Neuronal stem cell (in vitro differentiated cells): ENCODE data around the gene CAMTA1.
A peak's percentile ranks its signal among the peaks of the same experiment; 100 is the strongest.

ENCODE experiments used
- DNase-seq: peaks from one replicate; pipeline ENCODE4 v3.0.0-alpha.2; 2013; ENCODE audit warnings: low spot score
- H2AFZ ChIP-seq: one replicate; pipeline ENCODE4 v1.6.1; 2013; ENCODE audit warnings: mild to moderate bottlenecking, low read length, inconsistent platforms
- H2AK5ac ChIP-seq: 2 replicates; pipeline ENCODE4 v1.6.1; 2013; ENCODE audit warnings: low read depth, mild to moderate bottlenecking, inconsistent platforms, low read length, moderate library complexity, mixed read lengths
- H2BK120ac ChIP-seq: 2 replicates; pipeline ENCODE4 v1.6.1; 2013; ENCODE audit warnings: low read depth, mild to moderate bottlenecking, inconsistent platforms, low read length, moderate library complexity, mixed read lengths
- H2BK12ac ChIP-seq: one replicate; pipeline ENCODE4 v1.6.1; 2013; ENCODE audit warnings: low read length, inconsistent platforms
- H2BK15ac ChIP-seq: 2 replicates; pipeline ENCODE4 v1.6.1; 2013; ENCODE audit warnings: mild to moderate bottlenecking, low read length, inconsistent platforms, mixed read lengths
- H2BK5ac ChIP-seq: one replicate; pipeline ENCODE4 v1.6.1; 2013; ENCODE audit warnings: inconsistent platforms, mild to moderate bottlenecking, low read length, moderate library complexity
- H3K14ac ChIP-seq: one replicate; pipeline ENCODE4 v1.6.1; 2013; ENCODE audit warnings: low read length, inconsistent platforms
- H3K18ac ChIP-seq: 2 replicates; pipeline ENCODE4 v1.6.1; 2013; ENCODE audit warnings: low read length, inconsistent platforms
- H3K23ac ChIP-seq: 2 replicates; pipeline ENCODE4 v1.6.1; 2013; ENCODE audit warnings: low read depth, mild to moderate bottlenecking, mixed read lengths, low read length, inconsistent platforms; ENCODE audit not compliant: poor library complexity
- H3K27ac ChIP-seq: replicated peaks from 3 replicates; pipeline ENCODE4 v1.5.1; 2013; ENCODE audit warnings: low read length, inconsistent platforms
- H3K27me3 ChIP-seq, 3 experiments: 2 replicates each; pipeline ENCODE4 v1.6.1; 2013; ENCODE audit warnings: low read length in 3 of 3, mild to moderate bottlenecking in 2 of 3, inconsistent platforms in 1 of 3, low read depth in 1 of 3, mixed read lengths in 1 of 3, moderate library complexity in 1 of 3; ENCODE audit not compliant: control insufficient read depth in 3 of 3, insufficient read depth in 3 of 3
- H3K36me3 ChIP-seq, 2 donors: replicated peaks in 1 of 2; 2 replicates each; pipeline ENCODE4 v1.6.1; 2013; ENCODE audit warnings: low read length in 2 of 2; ENCODE audit not compliant: control insufficient read depth in 2 of 2, insufficient read depth in 2 of 2
- H3K4ac ChIP-seq: 2 replicates; pipeline ENCODE4 v1.6.1; 2013; ENCODE audit warnings: inconsistent platforms, mild to moderate bottlenecking, low read length, moderate library complexity
- H3K4me1 ChIP-seq, 2 donors: 1 replicate in 1 of 2; 2 replicates in 1 of 2; pipeline ENCODE4 v1.6.1; 2013; ENCODE audit warnings: low read length in 2 of 2, low read depth in 1 of 2; ENCODE audit not compliant: control insufficient read depth in 2 of 2, insufficient read depth in 1 of 2
- H3K4me2 ChIP-seq: one replicate; pipeline ENCODE4 v1.6.1; 2013; ENCODE audit warnings: mild to moderate bottlenecking, low read length, inconsistent platforms; ENCODE audit not compliant: insufficient read depth, poor library complexity, severe bottlenecking
- H3K4me3 ChIP-seq, 2 donors: 2 replicates each; pipeline ENCODE4 v1.5.1; 2013; ENCODE audit warnings: low read length in 2 of 2, mild to moderate bottlenecking in 2 of 2, inconsistent platforms in 1 of 2, moderate library complexity in 1 of 2
- H3K79me1 ChIP-seq: one replicate; pipeline ENCODE4 v1.6.1; 2013; ENCODE audit warnings: low read depth, mild to moderate bottlenecking, inconsistent platforms, low read length, moderate library complexity
- H3K9ac ChIP-seq: one replicate; pipeline ENCODE4 v1.6.1; 2013; ENCODE audit warnings: mild to moderate bottlenecking, low read depth, low read length, inconsistent platforms; ENCODE audit not compliant: poor library complexity
- H3K9me3 ChIP-seq, 2 donors: replicated peaks in 1 of 2; 2 replicates each; pipeline versions ENCODE3 to v1.6.1; 2013; ENCODE audit warnings: low read length in 2 of 2, mild to moderate bottlenecking in 2 of 2, inconsistent platforms in 1 of 2, low read depth in 1 of 2, mixed read lengths in 1 of 2, moderate library complexity in 1 of 2; ENCODE audit not compliant: control insufficient read depth in 2 of 2, insufficient read depth in 1 of 2
- H4K8ac ChIP-seq: one replicate; pipeline ENCODE4 v1.6.1; 2013; ENCODE audit warnings: low read depth, mild to moderate bottlenecking, inconsistent platforms, low read length, moderate library complexity
- H4K91ac ChIP-seq: one replicate; pipeline ENCODE4 v1.6.1; 2013; ENCODE audit warnings: low read length, low read depth, mild to moderate bottlenecking, inconsistent platforms; ENCODE audit not compliant: poor library complexity
- WGBS, 2 donors: extraction: QIAGEN DNeasy Blood & Tissue Kit; methylation state at CpG; one replicate each; pipeline ENCODE4 v1.1.7; 2013; ENCODE audit warnings: missing lambda C conversion rate in 2 of 2, mixed read lengths in 1 of 2; ENCODE audit not compliant: insufficient read length in 2 of 2, insufficient replicate concordance in 1 of 2; ENCODE audit errors: extremely low coverage in 2 of 2; 5-methylcytosine and 5-hydroxymethylcytosine counted together

CAMTA1 gene

DNA sequence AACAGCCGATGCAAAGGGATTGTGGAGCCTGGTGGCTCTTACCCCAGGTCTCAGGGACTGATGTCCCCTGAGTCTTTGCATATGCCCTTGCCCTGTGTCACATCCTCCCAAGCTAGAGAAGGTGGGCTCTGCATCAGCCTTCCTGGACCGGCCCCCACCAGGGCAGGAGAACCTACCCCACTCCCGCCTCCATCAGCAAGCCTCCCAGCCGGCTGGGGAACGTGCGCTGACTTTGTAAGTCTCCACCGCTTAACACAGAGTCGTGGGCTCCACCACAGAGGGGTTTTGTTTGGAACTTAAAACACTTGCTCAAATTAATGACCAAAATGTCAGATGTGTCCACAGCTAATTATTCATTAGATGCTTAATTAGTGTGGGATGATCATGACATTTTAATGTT lies 730.6 kb downstream of the CAMTA1 start:
- no peak overlapping the region for H3K27ac ChIP-seq
- H3K4me3 ChIP-seq = no peak overlapping the region
- peak overlapping the region; percentile 15 for H3K18ac ChIP-seq
- no peak overlapping the region for H3K4ac ChIP-seq
- H3K9ac ChIP-seq = no peak overlapping the region
- H2BK12ac ChIP-seq = no peak overlapping the region
- no peak overlapping the region for H4K8ac ChIP-seq
- no peaks in the 10 kb centered on the region for H3K36me3 ChIP-seq
- no peak overlapping the region for H3K23ac ChIP-seq
- H3K27me3 ChIP-seq = peaks cover 0 to 4% (median 0%) of the 10 kb centered on the region in 3 experiments
- no peak overlapping the region for H2AK5ac ChIP-seq
- WGBS, 2 donors = no CpG with 5 or more reads among the region's 8 CpGs
- H2BK5ac ChIP-seq = no peak overlapping the region
- H2BK15ac ChIP-seq = no peak overlapping the region
- H3K14ac ChIP-seq = no peak overlapping the region
- no peak overlapping the region for H2BK120ac ChIP-seq
- DNase-seq = no peak
- H3K4me2 ChIP-seq = no peak overlapping the region
- no peaks in the 10 kb centered on the region for H3K79me1 ChIP-seq
- no peaks in the 10 kb centered on the region for H3K4me1 ChIP-seq
- H2AFZ ChIP-seq = no peak overlapping the region
- no peaks in the 10 kb centered on the region for H3K9me3 ChIP-seq
- H4K91ac ChIP-seq = no peak overlapping the region

DNA sequence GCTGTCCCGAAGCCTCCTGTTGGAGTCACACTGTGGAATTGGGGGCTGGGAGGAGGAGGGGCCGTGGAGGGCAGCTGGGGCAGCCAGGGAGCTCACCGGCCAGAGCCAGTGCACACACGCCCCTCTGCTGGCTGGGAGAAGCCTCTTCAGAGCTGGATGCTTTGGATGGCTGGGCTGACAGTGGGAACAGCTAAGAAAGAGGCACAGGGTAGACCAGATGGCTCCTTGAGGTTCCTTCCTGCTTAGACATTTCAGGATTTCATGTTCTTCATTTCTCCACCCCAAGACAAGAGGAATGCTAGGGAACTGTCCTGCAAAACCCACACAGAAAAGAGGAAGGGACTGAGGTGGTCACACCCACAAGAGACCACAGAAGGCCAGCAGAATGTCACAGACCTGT lies 731.1 kb downstream of the CAMTA1 start:
- Histone ChIP-seq H2AFZ (no peak overlapping the region), H3K14ac (no peak overlapping the region), H3K79me1 (no peaks in the 10 kb centered on the region), H3K4me2 (no peak overlapping the region), H3K9me3 (no peaks in the 10 kb centered on the region), H2BK5ac (no peak overlapping the region), H3K23ac (no peak overlapping the region), H3K4me3 (no peak overlapping the region), H3K4ac (no peak overlapping the region), H3K18ac (no peak overlapping the region), H2BK12ac (no peak overlapping the region), H4K8ac (no peak overlapping the region), H3K4me1 (no peaks in the 10 kb centered on the region), H3K27me3 (no peaks in the 10 kb centered on the region), H2AK5ac (no peak overlapping the region), H3K27ac (no peak overlapping the region), H3K9ac (no peak overlapping the region), H2BK15ac (no peak overlapping the region), H4K91ac (no peak overlapping the region), H2BK120ac (no peak overlapping the region), H3K36me3 (no peaks in the 10 kb centered on the region)
- no peak for DNase-seq
- no CpG with 5 or more reads among the region's 4 CpGs for WGBS, 2 donors

DNA sequence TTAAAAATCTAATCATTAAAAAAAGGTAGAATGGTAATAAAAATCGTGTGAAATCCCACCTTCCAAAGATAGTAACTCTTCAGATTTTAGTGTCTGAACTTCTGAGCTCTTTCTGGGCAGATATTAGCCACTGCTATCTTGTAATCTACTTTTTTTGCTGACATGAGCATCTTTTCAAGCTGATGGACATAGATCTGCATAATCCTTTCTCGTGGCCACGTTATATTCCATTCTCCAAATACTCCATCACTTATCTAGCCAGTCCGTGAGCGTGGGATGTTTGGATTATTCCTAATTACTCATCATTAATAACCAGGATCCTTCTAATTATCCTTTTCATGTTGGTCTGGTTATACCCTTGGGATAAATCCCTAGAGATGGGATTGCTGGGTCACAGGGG lies 731.7 kb downstream of the CAMTA1 start:
- no peak overlapping the region for H3K4ac ChIP-seq
- WGBS, 2 donors = no CpG with 5 or more reads among the region's 5 CpGs
- no peak overlapping the region for H2BK15ac ChIP-seq
- peaks cover 0 to 2% (median 0%) of the 10 kb centered on the region in 3 experiments for H3K27me3 ChIP-seq
- H3K14ac ChIP-seq = no peak overlapping the region
- H3K4me2 ChIP-seq = no peak overlapping the region
- DNase-seq = no peak
- no peaks in the 10 kb centered on the region for H3K36me3 ChIP-seq
- H3K79me1 ChIP-seq = no peaks in the 10 kb centered on the region
- no peak overlapping the region for H3K23ac ChIP-seq
- H3K18ac ChIP-seq = no peak overlapping the region
- H4K8ac ChIP-seq = no peak overlapping the region
- H2AK5ac ChIP-seq = no peak overlapping the region
- no peak overlapping the region for H2BK12ac ChIP-seq
- no peak overlapping the region for H4K91ac ChIP-seq
- H3K4me1 ChIP-seq = no peaks in the 10 kb centered on the region
- H2BK120ac ChIP-seq = no peak overlapping the region
- H3K9me3 ChIP-seq = no peaks in the 10 kb centered on the region
- no peak overlapping the region for H2BK5ac ChIP-seq
- H3K27ac ChIP-seq = no peak overlapping the region
- no peak overlapping the region for H3K4me3 ChIP-seq
- no peak overlapping the region for H2AFZ ChIP-seq
- H3K9ac ChIP-seq = no peak overlapping the region

DNA sequence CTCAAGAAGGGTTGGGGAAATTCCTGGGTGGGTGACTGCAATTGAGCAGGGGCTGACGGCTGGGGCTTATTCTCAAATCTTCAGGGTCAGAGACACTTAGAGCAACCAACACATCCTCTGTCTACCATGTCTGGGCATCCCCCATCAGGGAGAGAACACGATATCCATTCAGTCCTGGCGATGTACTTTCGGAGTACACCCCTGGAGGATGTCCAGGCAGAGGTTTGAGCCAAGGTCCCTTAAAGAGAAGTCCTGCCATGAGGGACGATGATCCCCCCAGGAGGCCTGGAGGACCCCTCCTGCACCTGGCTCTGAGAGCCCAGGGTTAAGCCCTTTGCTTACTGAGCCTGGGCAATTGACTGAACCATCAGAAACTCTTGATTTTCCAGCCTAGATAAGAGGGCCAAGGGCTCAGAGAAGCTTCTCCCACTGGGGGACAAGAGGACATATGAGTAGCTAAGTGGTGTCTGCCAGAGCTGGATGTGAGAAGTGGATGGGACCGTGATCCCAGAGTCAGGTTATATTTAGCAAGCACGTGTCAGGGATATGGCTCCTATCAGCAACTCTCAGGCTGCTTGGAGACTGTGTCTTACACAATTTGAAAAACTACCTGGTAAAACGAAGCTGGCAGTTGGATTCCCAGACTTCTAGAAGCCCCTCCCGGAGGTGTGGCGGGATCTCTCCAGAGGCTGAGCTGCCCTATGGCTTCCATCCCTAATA lies 732.5 kb downstream of the CAMTA1 start:
- WGBS, 2 donors = no CpG with 5 or more reads among the region's 10 CpGs
- H2AK5ac ChIP-seq = no peak overlapping the region
- H3K4me2 ChIP-seq = no peak overlapping the region

More for the DNA sequence above, 732.5 kb downstream of the CAMTA1 start:
- Histone ChIP-seq H3K14ac (no peak overlapping the region), H3K18ac (no peak overlapping the region), H3K9me3 (no peaks in the 10 kb centered on the region), H3K36me3 (no peaks in the 10 kb centered on the region), H2BK5ac (no peak overlapping the region), H3K27ac (no peak overlapping the region), H3K4ac (no peak overlapping the region), H4K91ac (no peak overlapping the region), H2BK120ac (no peak overlapping the region), H3K4me1 (no peaks in the 10 kb centered on the region), H3K23ac (no peak overlapping the region), H3K79me1 (no peaks in the 10 kb centered on the region), H3K9ac (no peak overlapping the region), H3K27me3 (peaks cover 0 to 3% (median 0%) of the 10 kb centered on the region in 3 experiments), H2AFZ (no peak overlapping the region), H3K4me3 (no peak overlapping the region), H2BK12ac (no peak overlapping the region), H2BK15ac (no peak overlapping the region), H4K8ac (no peak overlapping the region)
- DNase-seq = no peak
